NCI-H2196 (cell line): ENCODE results near the gene MREG.

Experiments
- DNase-seq: peaks from one replicate; lab custom pipeline; 2025; ENCODE audit not compliant: unreplicated experiment; lab: John Stamatoyannopoulos, UW

The MREG gene

GRCh38 chr2:215898363-215898762 is 115.0 kb downstream of the MREG start:
- no peak for DNase-seq

- no peak for DNase-seq
Observed at GRCh38 chr2:215896921-215897320, 116.4 kb downstream of the MREG start.

- no peak for DNase-seq
Observed at GRCh38 chr2:215895330-215895729, 118.0 kb downstream of the MREG start.
